Activated CD8-positive, alpha-beta memory T cell treated with anti-CD3 and anti-CD28 coated beads for 24 hours (primary cell): ENCODE data around the gene STXBP6.
"Not testable (repeated sequence)": the region's sequence is repeated elsewhere in the genome, so short reads cannot be mapped to it uniquely, and the experiment has no call there.

Experiments
- DNase-seq: peaks from one replicate; pipeline ENCODE4 v3.0.0-alpha.2; 2020

STXBP6 gene

DNA sequence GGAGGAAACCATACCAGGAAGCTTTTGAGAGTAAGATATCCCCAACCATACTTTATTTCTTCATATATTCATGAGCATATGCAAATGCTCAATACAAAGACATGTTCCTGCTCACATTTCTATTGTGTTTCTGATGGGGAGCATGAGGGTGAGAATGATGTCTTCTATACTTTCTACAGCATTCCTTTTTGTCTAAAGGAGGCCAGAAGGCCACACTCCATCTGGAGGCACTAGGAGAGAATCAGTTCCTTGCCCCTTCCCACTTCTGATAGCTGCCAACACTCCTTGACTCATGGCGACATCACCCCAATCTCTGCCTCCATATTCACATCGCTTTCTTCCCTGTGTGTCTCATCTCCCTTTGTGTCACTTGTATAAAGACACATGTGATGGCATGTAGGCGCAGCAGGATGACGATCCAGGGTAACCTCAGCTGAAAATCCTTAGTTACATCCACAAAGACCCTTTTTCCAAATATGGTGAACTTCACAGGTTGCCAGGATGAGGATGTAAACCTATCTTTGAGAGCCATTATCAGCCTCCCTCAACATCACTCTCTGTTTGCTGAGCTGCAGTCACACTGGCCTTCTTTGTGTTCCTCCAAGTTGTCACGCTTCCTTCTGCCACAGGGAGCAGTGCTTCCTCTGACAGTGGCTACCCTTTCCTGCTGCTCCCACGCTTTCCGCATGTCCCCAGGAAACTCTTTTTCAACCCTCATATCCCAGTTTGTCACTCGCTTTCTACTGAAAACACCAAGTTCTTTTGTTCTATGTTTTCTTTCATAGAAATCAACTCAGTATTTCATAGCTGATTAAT is 96.9 kb downstream of the STXBP6 start:
- no peak for DNase-seq

DNA sequence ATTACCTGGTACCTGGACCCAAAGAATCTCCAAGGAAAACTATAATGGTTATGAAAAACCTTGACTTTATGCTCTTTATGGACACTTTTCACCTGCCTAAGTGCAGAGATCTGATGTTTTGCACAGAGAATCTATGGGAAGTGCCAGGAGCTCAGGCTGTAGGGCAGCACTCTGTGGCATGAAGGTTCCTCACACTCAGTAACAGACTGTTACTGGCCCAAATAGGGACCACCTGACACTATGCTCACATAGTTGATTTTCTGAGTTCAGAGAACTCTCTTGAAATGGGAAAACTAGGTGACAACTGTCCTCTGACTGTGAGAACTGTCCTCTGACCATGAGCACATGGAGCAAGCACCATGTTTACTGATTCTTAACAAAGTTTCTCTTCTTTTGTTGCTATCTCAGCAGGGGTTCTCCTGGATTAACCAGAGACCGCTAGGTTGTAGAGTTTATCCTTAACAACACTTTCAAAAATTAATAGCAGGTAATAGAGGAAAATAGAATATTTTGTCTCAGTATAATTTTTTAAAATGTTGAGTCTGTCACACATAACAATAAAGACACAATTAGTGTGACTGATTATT is 101.6 kb downstream of the STXBP6 start:
- DNase-seq, result no peak

DNA sequence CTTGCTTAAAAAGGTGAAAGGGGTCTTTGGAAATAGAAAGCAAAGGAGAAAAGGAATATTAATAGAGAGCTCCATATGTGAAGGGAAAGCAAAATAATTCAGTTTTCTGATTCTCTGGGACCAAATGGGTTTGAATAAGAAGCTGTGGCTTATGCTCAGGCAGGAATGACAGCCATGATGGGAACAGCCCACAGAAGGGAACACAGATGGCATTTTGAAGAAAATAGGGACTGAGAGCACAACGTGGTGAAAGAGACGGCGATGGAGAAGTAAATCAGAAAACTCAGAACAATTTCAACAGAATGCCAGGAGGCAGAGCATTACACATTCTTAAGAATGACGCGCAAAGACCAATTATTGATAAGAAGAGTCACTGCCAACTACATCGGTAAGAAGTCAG is 102.8 kb downstream of the STXBP6 start:
- no peak for DNase-seq

DNA sequence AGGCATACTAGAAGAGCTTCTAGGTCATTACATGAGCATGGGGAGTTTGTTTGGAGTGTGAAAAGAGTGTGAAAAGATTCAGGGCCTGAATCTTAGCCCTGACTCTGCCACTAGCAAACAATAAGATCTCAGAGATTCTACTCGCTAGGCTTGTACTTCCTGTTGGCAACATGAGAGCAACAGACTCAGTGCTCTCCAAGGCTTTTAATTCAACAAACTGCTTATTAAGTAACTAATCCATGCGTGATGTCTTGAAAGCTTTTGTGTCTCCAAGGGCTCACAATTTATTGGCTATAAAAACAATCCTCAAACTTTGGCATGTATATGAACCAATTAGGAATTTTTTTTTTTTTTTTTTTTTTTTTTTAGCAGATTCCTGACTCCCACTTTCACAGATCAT is 105.1 kb downstream of the STXBP6 start:
- no peak for DNase-seq

DNA sequence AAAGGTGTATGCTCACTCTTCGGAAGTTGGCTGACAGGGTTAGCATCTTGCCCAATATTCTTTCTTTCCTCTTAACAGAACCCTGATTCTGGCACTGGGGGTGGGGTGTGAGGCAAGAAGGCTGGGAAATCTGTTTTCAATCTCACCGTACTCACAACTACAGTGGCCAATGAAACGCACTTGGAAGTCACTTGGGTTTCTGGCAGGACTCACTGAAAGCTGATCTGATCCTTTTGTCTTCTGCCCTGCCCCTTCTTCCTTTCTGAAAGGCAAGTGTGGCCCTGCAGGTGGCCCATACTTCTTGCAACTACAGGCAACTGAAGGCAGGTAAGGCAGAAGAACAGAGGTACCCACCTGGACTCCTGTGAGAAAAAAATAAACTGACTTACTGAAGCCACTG is 106.9 kb downstream of the STXBP6 start:
- DNase-seq, result no peak

GRCh38 chr14:24941719-24942118 is 108.2 kb downstream of the STXBP6 start:
- DNase-seq, result no peak

- no peak for DNase-seq
Measured at GRCh38 chr14:24940213-24940783, 109.6 kb downstream of the STXBP6 start.

GRCh38 chr14:24938593-24938992 is 111.4 kb downstream of the STXBP6 start:
- DNase-seq, result no peak

GRCh38 chr14:24937300-24937699 is 112.6 kb downstream of the STXBP6 start:
- no peak for DNase-seq

- DNase-seq, result not testable (repeated sequence)
Measured at GRCh38 chr14:24936773-24937172, 113.2 kb downstream of the STXBP6 start.

DNA sequence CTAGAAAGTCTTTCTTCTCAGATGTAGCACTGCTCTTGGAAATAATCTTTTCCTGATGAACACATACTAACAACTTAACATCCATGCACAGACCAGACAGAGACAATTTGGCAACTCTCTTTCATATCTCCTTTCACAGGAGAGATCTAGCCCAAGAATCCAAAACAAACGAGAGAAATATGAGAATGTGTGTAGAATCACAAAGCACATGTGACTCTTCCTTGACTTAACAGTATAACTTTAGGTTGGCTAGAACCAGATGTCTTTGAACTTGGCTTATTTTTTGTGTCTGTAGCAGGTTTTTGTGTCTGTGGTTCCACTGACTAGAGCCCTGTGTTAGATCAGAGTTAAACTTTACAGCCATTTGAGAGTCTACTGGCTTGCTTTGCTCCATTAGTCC is 114.2 kb downstream of the STXBP6 start:
- no peak for DNase-seq

DNA sequence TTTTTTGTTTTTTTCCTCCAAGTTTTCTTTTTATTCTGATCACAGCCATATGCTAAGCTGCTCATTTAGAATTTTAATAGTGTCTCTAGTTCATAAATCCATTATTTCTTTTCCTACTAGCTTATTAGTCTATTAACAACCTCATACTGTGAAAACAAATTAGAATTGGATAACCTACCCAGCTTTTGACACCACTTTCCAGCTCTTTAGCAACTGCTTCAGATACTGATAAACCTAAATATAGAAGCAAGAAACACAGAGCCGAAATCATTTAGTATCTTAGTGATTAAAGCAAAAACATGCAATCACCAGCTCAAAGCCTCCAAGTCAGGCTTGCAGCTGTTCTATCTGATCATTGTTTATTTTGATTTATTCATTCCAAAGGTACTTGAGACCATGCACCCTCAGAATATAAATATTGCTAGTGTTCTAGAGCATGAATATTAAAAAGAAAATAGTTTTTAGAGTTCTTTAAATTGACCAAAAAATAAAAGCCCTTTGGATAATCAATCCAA is 121.5 kb downstream of the STXBP6 start:
- DNase-seq, result no peak

- DNase-seq, result no peak
Measured at GRCh38 chr14:24927809-24928208, 122.1 kb downstream of the STXBP6 start.

- DNase-seq, result no peak
Measured at GRCh38 chr14:24925771-24926374, 124.1 kb downstream of the STXBP6 start.

GRCh38 chr14:24924544-24924943 is 125.4 kb downstream of the STXBP6 start:
- no peak for DNase-seq

DNA sequence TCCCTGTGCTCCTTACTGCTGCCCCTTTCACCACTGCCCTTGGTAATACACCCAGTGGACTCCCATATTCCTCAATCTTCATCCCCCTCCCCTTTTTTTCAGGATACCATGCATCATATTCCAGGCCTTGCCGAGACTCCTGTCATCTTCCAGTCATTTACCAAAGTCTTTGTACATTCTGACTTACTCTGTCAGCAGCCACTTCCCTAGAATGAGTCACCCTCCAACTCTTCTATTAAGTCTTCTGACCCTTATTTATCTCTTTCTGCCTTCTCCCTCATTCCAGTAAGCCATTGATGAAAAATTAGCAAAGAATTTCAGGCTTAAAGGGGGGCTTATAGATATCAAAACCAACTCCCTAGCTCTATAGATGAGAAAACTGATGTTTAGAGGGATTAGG is 128.0 kb downstream of the STXBP6 start:
- no peak for DNase-seq

GRCh38 chr14:24920265-24921075 is 129.5 kb downstream of the STXBP6 start:
- no peak for DNase-seq

DNA sequence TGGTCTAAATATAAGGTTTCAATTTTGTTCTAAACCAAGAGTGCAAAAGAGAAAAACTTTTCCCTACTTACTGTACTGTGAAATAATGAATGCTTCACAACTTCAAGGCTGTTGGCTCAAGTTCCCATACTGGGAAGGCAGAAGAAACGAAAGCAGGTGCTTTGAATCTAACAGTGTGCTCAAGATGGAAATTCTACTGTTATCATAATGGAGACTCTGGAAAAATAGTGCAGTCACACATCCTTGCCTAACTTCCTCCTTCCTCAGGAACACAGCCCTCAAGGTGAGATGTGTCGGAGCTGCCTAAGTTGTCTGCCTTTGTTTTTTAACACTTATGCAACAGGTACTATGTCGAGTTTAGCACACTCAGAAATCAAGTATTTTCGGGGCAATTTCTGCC is 131.1 kb downstream of the STXBP6 start:
- no peak for DNase-seq

DNA sequence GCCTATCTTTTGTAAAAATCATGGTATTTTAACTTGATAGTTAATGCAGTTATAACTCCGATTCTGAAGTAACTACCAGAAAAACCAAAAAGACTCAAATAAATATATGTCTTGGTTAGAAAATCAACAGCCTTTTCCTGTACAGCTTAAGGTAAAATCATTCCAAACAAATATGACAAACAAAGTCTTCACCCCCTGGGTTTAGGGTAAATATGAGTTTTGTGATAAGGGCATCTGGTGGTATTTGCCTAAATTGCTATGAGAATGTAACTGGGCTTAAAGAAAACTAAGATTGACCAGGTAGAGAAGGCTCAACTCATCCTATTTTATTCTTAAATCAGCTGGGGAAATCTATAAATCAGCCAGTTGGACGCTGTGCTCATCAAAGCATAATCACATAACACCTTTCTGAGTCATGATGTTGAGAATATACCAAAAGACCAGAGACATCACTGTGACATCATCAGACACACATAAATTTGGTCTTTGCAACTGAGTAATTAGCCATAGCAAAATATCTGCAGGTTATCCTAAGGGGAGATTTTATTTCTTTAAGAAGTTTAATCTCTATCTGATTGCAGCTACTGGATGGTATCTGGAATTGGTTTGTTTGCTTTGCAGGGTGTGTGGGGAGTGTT is 133.9 kb downstream of the STXBP6 start:
- DNase-seq, result no peak

DNA sequence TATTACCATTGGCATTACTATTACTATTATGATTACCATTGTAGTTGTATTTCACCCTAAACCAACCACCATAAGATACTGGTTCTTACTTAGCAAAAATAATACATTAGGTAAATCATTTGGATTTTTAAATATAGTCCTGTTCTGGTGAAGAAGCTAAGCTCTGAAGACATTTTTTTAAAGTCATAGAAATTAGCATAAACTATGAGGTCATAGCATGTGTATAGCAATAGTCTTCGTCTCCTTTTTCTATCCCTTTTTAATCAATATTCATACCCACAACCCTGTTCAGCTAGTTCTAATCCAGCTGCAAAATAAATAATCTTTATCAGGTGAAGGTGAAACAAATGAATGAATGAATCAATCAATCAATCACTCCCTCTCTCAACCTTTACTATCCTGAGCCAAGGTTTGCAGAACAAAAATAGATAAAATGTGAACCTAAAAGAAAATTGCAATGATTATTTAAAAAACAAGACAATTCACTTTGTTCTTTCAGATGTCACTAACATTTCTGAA is 134.5 kb downstream of the STXBP6 start:
- no peak for DNase-seq

DNA sequence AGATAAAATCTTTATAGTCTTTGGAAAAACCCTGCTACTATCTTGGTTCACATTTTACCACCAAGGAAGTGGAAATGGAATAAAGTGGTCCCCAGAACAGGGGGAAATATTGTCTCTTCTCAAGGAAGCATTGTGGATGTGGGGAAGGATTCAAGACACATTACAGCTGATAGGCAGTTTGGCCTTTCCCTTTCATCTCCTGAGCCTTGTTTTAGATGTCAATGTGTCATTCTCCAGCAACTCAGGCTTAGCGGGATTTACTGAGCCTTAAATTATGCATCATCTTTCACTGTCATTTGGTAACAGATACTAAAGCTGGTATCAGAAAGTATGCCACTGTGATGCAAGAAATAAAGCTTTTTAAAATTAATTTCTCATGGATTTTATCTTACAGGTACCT is 136.2 kb downstream of the STXBP6 start:
- no peak for DNase-seq

DNA sequence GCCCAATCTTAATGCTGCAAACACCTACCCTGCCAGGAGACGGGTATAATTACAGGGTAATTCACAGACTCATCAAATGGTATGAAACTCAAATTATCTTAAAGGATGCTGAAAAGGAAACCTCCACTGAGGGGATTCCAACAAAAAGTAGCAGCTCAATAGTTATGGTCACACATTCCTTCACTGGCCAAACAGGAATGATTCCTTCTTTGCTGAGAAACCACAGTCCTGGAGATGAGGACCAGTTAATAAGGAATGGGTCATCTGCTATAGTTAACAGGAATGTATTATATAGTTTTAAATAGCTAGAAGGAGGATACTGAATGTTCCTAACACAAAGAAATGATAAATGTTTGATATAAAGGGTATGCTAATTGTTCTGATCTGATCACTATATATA is 136.9 kb downstream of the STXBP6 start:
- no peak for DNase-seq
